Keratinocyte (primary cell): Measurements from ENCODE around the gene FAM118B.

Experiments
- CTCF ChIP-seq, 3 experiments: IDR thresholded peaks in 1 of 3; conservative IDR thresholded peaks in 1 of 3; optimal IDR thresholded peaks in 1 of 3; 2 replicates in 2 of 3; 3 replicates in 1 of 3; pipeline versions ENCODE3 to v1.5.1; 2011; ENCODE audit warnings: low read length in 3 of 3, mild to moderate bottlenecking in 3 of 3, moderate library complexity in 2 of 3, control low read depth in 1 of 3, inconsistent platforms in 1 of 3; ENCODE audit not compliant: insufficient read depth in 2 of 3; ENCODE audit errors: extremely low read depth in 1 of 3
- EZH2 ChIP-seq: IDR thresholded peaks from one replicate; pipeline ENCODE4 v1.6.1; 2012; ENCODE audit warnings: inconsistent platforms, mild to moderate bottlenecking, low read length, moderate library complexity

- TF ChIP-seq CTCF (optimal IDR thresholded peaks at IDR 0.05 in 1 of 3, IDR thresholded peaks at IDR 0.05 in 1 of 3, conservative IDR thresholded peaks at IDR 0.05 in 1 of 3; ENCODE audit: extremely low read depth in 1 of 3, insufficient read depth in 2 of 3, low read length in 3 of 3) (no peak), EZH2 (no peak)
Measured at GRCh38 chr11:126197277-126197939, 14.2 kb upstream of the FAM118B start.
